A673 (cell line): ENCODE measurements around the gene SNAPC5. TPM values are rescaled to one million over a fixed set of nuclear protein-coding genes. Genes with fewer than 3 reads are reported as not detected.

Source experiments
- BruUV-seq: library from RNA; stranded (reverse); fragments of 400-500 nt; replicated peaks from 2 replicates; lab custom pipeline; 2021; lab: Mats Ljungman, UMichigan
- CTCF ChIA-PET: fragments of 300-600 bp; sonication (Branson Sonifier 250); formaldehyde crosslinking; loops from one replicate; lab custom pipeline; 2022; ENCODE audit warnings: antibody characterized with exemption; lab: Charles Lee
- POLR2A ChIA-PET: fragments of 300-600 bp; sonication (Branson Sonifier 250); formaldehyde crosslinking; loops from one replicate; lab custom pipeline; 2022; ENCODE audit warnings: antibody characterized with exemption; ENCODE audit not compliant: low non-redundant PET; lab: Charles Lee
- DNase-seq: peaks from one replicate; pipeline ENCODE4 v3.0.0-alpha.2; 2015; ENCODE audit warnings: low spot score
- H3K27ac ChIP-seq: fragments of 200-600 bp; sonication (generic); 2 replicates; pipeline ENCODE4 v1.5.1; 2016; ENCODE audit warnings: mixed run types, low read depth, mild to moderate bottlenecking, mixed read lengths, antibody characterized with exemption, low read length; ENCODE audit not compliant: poor library complexity, severe bottlenecking
- H3K27me3 ChIP-seq: fragments of 200-600 bp; sonication (generic); replicated peaks from 2 replicates; pipeline ENCODE4 v1.6.1; 2017; ENCODE audit warnings: mixed run types, low read depth, mild to moderate bottlenecking, mixed read lengths, antibody characterized with exemption, low read length; ENCODE audit not compliant: insufficient read depth, poor library complexity
- H3K36me3 ChIP-seq: fragments of 200-600 bp; sonication (generic); 2 replicates; pipeline ENCODE4 v1.6.1; 2016; ENCODE audit warnings: mixed run types, mild to moderate bottlenecking, mixed read lengths, antibody characterized with exemption, low read length; ENCODE audit not compliant: insufficient read depth, poor library complexity, severe bottlenecking
- H3K4me1 ChIP-seq: fragments of 200-600 bp; sonication (generic); 2 replicates; pipeline ENCODE4 v1.6.1; 2017; ENCODE audit warnings: mixed run types, mild to moderate bottlenecking, mixed read lengths, antibody characterized with exemption, low read length; ENCODE audit not compliant: insufficient read depth, poor library complexity, severe bottlenecking
- H3K4me3 ChIP-seq: fragments of 200-600 bp; sonication (generic); 2 replicates; pipeline ENCODE4 v1.5.1; 2016; ENCODE audit warnings: low read depth, mixed run types, mild to moderate bottlenecking, mixed read lengths, low read length; ENCODE audit not compliant: poor library complexity, severe bottlenecking
- H3K9me3 ChIP-seq: fragments of 200-600 bp; sonication (generic); 2 replicates; pipeline ENCODE4 v1.6.1; 2016; ENCODE audit warnings: mixed run types, low read depth, mild to moderate bottlenecking, mixed read lengths, antibody characterized with exemption, low read length; ENCODE audit not compliant: poor library complexity, severe bottlenecking
- CTCF ChIP-seq: fragments of 300-800, 200-600 bp; sonication (generic); conservative IDR thresholded peaks from 2 replicates; pipeline ENCODE4 v1.5.1; 2017; ENCODE audit warnings: low read depth, mild to moderate bottlenecking, antibody characterized with exemption, low read length, moderate library complexity, mixed read lengths
- EZH2 ChIP-seq: fragments of 200-600 bp; sonication (generic); IDR thresholded peaks from 2 replicates; pipeline ENCODE4 v1.6.1; 2017; ENCODE audit warnings: borderline replicate concordance, low read depth, mild to moderate bottlenecking, mixed read lengths, antibody characterized with exemption, low read length; ENCODE audit not compliant: poor library complexity, severe bottlenecking
- intact Hi-C: fragments of 100-400 bp; cut with micrococcal nuclease; formaldehyde crosslinking; loops from one replicate; pipeline ENCODE4 v1.10.0; 2022; ENCODE audit not compliant: unreplicated experiment
- total RNA-seq: library from RNA; stranded (reverse); gene quantifications from 2 replicates; pipeline ENCODE4 v1.2.3, GENCODE V29; 2021

The SNAPC5 gene
- total RNA-seq, 1 experiment from 2014 or later, result 28.9 TPM

GRCh38 chr15:66456211-66456610 is 41.4 kb downstream of the SNAPC5 start:
- Histone ChIP-seq H3K36me3 (no peaks in the 10 kb centered on the region), H3K27me3 (no peaks in the 10 kb centered on the region), H3K4me3 (no peak overlapping the region), H3K4me1 (no peaks in the 10 kb centered on the region), H3K27ac (no peak overlapping the region), H3K9me3 (no peaks in the 10 kb centered on the region)
- TF ChIP-seq EZH2, result no peak
- no peak for TF ChIP-seq CTCF
- ChIA-PET POLR2A (no interaction called here), CTCF (no interaction called here)
- DNase-seq, result no peak
- no TSS peak for BruUV-seq
- intact Hi-C loops, result no loop called here

- POLR2A ChIA-PET, result no interaction called here
- Histone ChIP-seq H3K36me3 (no peaks in the 10 kb centered on the region), H3K4me3 (no peak overlapping the region), H3K27me3 (no peaks in the 10 kb centered on the region), H3K9me3 (no peaks in the 10 kb centered on the region), H3K27ac (no peak overlapping the region), H3K4me1 (no peaks in the 10 kb centered on the region)
- no TSS peak for BruUV-seq
- no peak for DNase-seq
- TF ChIP-seq CTCF (no peak), EZH2 (no peak)
- CTCF ChIA-PET, result no interaction called here
- intact Hi-C loops, result no loop called here
Measured at GRCh38 chr15:66454143-66454542, 43.4 kb downstream of the SNAPC5 start.

GRCh38 chr15:66452971-66453580 is 44.5 kb downstream of the SNAPC5 start:
- H3K27me3 ChIP-seq, result no peaks in the 10 kb centered on the region
- ChIA-PET POLR2A (no interaction called here), CTCF (no interaction called here)
- no peak for DNase-seq
- TF ChIP-seq EZH2, result no peak
- no peak for TF ChIP-seq CTCF
- H3K9me3 ChIP-seq, result no peaks in the 10 kb centered on the region
- H3K36me3 ChIP-seq, result no peaks in the 10 kb centered on the region
- H3K27ac ChIP-seq, result no peak overlapping the region
- H3K4me1 ChIP-seq, result no peaks in the 10 kb centered on the region
- BruUV-seq, result no TSS peak
- intact Hi-C loops, result no loop called here
- no peak overlapping the region for H3K4me3 ChIP-seq
